Loucy (cell line): ENCODE data around the gene IL1R2.

Source experiments
- CTCF ChIP-seq: fragments of 200-600 bp; sonication (generic); conservative IDR thresholded peaks from 2 replicates; pipeline ENCODE4 v1.5.1; 2014; ENCODE audit warnings: mild to moderate bottlenecking, antibody characterized with exemption, low read length
- EZH2phosphoT487 ChIP-seq: fragments of 200-600 bp; IDR thresholded peaks from 2 replicates; pipeline ENCODE4 v1.6.1; 2018; ENCODE audit warnings: antibody characterized with exemption, mild to moderate bottlenecking, moderate library complexity, borderline replicate concordance

GRCh38 chr2:102049756-102050443, 58.1 kb downstream of the IL1R2 start:
- TF ChIP-seq CTCF (no peak), EZH2phosphoT487 (no peak)
